Mammary epithelial cell (primary cell): ENCODE measurements around the gene PRDM7.

Experiments used
- CTCF ChIP-seq, 2 donors: IDR thresholded peaks in 1 of 2; conservative IDR thresholded peaks in 1 of 2; 2 replicates each; pipeline ENCODE4 v1.5.1; 2011 to 2012; ENCODE audit warnings: inconsistent platforms in 2 of 2, low read length in 2 of 2, mild to moderate bottlenecking in 2 of 2, control low read depth in 1 of 2, low read depth in 1 of 2; ENCODE audit not compliant: insufficient read depth in 1 of 2; ENCODE audit errors: extremely low read depth in 1 of 2
- EZH2 ChIP-seq: IDR thresholded peaks from 2 replicates; pipeline ENCODE4 v1.6.1; 2012; ENCODE audit warnings: low read length, inconsistent platforms, borderline replicate concordance

GRCh38 chr16:90011908-90012501, 65.1 kb downstream of the PRDM7 start:
- no peak for TF ChIP-seq CTCF (conservative IDR thresholded peaks at IDR 0.05 in 1 of 2, IDR thresholded peaks at IDR 0.05 in 1 of 2; ENCODE audit: extremely low read depth in 1 of 2, insufficient read depth in 1 of 2, low read depth in 1 of 2, low read length in 2 of 2)
- TF ChIP-seq EZH2 = no peak
